Left lung (tissue), 10 donors: Measurements from ENCODE around the gene ENOX1. TPM values are rescaled to one million over a fixed set of nuclear protein-coding genes. Genes with fewer than 3 reads are reported as not detected.

Source experiments
- ATAC-seq: fragments of 200-7000 bp; cut with Tn5 transposase; one replicate; pipeline ENCODE4 v1.9.1; 2020; ENCODE audit warnings: moderate library complexity
- DNase-seq, 4 donors: peaks; one replicate each; pipeline ENCODE4 v3.0.0-alpha.2; 2013 to 2020
- H3K27ac ChIP-seq, 2 donors: fragments of 200-600 bp; sonication (generic) in 1 of 2; one replicate each; pipeline versions ENCODE4 v1.5.0 to v1.8.0; 2020 to 2021
- H3K27me3 ChIP-seq, 2 donors: fragments of 200-600 bp; sonication (generic) in 1 of 2; one replicate each; pipeline versions ENCODE4 v1.5.0 to v1.8.0; 2020 to 2021
- H3K36me3 ChIP-seq, 2 donors: fragments of 200-600 bp; sonication (generic) in 1 of 2; one replicate each; pipeline versions ENCODE4 v1.5.0 to v1.8.0; 2020 to 2021
- H3K4me1 ChIP-seq, 2 donors: fragments of 200-600 bp; one replicate each; pipeline ENCODE4 v1.8.0; 2021
- H3K4me3 ChIP-seq, 2 donors: fragments of 200-600 bp; sonication (generic) in 1 of 2; one replicate each; pipeline versions ENCODE4 v1.5.0 to v1.8.0; 2020 to 2021; ENCODE audit warnings: mild to moderate bottlenecking in 1 of 2
- H3K9me3 ChIP-seq, 2 donors: fragments of 200-600 bp; sonication (generic) in 1 of 2; one replicate each; pipeline versions ENCODE4 v1.5.0 to v1.8.0; 2020 to 2021
- intact Hi-C, 2 donors: fragments of 100-400 bp; cut with DNase I; formaldehyde crosslinking; loops; one replicate each; pipeline versions ENCODE4 v1.11.2 to v1.14.2; 2022
- polyA plus RNA-seq, 6 donors: library from polyadenylated mRNA; unstranded; fragments of 120-200 nt; gene quantifications; one replicate each; pipeline ENCODE4 v1.2.1, GENCODE V29; 2013; ENCODE audit not compliant: insufficient read length in 6 of 6
- total RNA-seq, 2 donors: library from RNA; stranded (reverse); fragmentation: NEBNext Ultra II Directional; extraction: Animal tissue kit (Norgen Biotek cat#: 25700); gene quantifications; one replicate each; pipeline ENCODE4 v1.2.1, GENCODE V29; 2021
- TF ChIP-seq, protein P1 (sequence below), 2 donors: fragments of 200-600 bp; sonication (generic) in 1 of 2; IDR thresholded peaks; one replicate each; pipeline versions ENCODE4 v1.5.0 to v1.8.0; 2021; ENCODE audit warnings: antibody characterized with exemption in 2 of 2
- donor health status: DM: no; HTN: yes; CAD: no.
- donor health status: DM: no; HTN: no; CAD: no.

The ENOX1 gene
- total and polyA plus RNA-seq, 8 donors, result 1.5 to 9.0 (median 6.8) TPM

DNA sequence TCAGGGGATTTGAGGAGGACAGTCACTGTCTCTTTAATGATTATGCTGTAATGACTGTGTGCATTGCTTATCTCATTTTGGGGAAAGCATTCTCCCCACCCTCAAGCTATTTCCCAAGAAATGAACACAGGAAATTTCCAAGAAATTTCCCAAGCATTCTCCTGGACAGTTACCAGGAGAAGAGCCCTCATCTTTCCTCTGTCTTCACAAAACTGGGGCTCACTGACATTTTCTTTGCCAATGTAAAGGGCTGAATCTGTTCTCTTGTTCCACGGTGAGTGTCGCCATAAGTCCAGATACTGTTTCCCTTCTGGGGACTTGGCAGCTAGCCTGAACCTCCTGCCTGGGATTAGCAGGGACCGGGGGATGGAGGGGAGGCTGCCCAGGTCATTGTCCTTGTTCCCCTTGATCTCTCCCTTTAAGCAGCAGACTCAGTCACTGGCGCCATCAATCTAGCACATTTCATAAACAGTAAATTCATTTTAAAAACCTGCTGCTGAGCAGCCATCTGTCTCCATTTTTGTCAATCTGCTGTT, 590.6 kb downstream of the ENOX1 start:
- H3K36me3 ChIP-seq, result no peaks in the 10 kb centered on the region
- no peak overlapping the region for H3K27ac ChIP-seq
- ATAC-seq (no peak), DNase-seq (peak in 2 of 4 donors; percentile 27 to 59)
- no peak overlapping the region for H3K4me3 ChIP-seq
- no peaks in the 10 kb centered on the region for H3K4me1 ChIP-seq
- H3K27me3 ChIP-seq, result no peaks in the 10 kb centered on the region
- TF ChIP-seq, protein P1, sequence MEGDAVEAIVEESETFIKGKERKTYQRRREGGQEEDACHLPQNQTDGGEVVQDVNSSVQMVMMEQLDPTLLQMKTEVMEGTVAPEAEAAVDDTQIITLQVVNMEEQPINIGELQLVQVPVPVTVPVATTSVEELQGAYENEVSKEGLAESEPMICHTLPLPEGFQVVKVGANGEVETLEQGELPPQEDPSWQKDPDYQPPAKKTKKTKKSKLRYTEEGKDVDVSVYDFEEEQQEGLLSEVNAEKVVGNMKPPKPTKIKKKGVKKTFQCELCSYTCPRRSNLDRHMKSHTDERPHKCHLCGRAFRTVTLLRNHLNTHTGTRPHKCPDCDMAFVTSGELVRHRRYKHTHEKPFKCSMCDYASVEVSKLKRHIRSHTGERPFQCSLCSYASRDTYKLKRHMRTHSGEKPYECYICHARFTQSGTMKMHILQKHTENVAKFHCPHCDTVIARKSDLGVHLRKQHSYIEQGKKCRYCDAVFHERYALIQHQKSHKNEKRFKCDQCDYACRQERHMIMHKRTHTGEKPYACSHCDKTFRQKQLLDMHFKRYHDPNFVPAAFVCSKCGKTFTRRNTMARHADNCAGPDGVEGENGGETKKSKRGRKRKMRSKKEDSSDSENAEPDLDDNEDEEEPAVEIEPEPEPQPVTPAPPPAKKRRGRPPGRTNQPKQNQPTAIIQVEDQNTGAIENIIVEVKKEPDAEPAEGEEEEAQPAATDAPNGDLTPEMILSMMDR (IDR thresholded peaks at IDR 0.05), result no peak
- intact Hi-C loops, result no loop called here
- no peaks in the 10 kb centered on the region for H3K9me3 ChIP-seq

DNA sequence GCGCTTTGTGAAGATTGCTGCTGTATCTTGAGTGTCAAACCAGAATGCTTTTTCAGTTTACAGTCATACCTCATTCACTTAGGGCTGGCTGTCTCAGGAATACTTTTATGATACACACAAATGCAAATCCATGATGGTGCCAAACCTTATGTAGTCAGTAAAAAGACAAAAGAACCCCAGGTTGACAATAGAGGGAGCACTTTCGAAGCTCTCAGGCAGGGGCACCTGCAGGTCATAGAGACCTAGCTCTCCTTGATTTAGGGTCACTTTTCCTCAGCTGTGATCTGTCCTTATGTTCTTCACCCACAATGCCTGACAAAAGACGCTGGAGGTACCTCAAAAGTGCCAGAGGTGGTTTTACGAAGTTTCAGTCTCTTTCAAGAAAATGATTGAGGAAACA, 591.2 kb downstream of the ENOX1 start:
- no peak overlapping the region for H3K4me3 ChIP-seq
- H3K9me3 ChIP-seq, result no peaks in the 10 kb centered on the region
- TF ChIP-seq, protein P1 (IDR thresholded peaks at IDR 0.05), result no peak
- intact Hi-C loops, result no loop called here
- no peaks in the 10 kb centered on the region for H3K4me1 ChIP-seq
- H3K27ac ChIP-seq, result no peak overlapping the region
- ATAC-seq, result no peak
- no peaks in the 10 kb centered on the region for H3K27me3 ChIP-seq
- DNase-seq, result no peak
- no peaks in the 10 kb centered on the region for H3K36me3 ChIP-seq

DNA sequence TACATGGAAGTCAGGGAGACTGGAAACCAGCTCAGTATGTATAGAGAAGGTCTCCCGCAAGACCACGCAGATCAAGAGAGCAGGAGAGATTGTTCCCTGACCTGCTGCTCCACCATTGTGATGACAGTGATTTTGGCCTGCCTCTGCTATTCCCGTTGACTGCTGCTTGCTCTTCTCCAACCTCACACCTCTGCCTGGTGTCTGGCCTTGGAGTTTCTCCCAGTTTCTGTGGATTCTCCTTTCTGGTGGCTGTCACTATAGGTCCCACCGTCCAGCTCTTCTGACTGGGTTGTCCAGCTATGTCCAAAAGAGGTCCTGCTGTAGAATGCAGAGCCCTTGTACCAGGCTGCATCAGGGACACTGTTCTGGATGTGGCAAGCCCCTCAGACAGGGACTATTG, 591.7 kb downstream of the ENOX1 start:
- intact Hi-C loops, result no loop called here
- H3K4me3 ChIP-seq, result no peak overlapping the region
- H3K27ac ChIP-seq, result no peak overlapping the region
- no peaks in the 10 kb centered on the region for H3K9me3 ChIP-seq
- TF ChIP-seq, protein P1 (IDR thresholded peaks at IDR 0.05), result no peak
- ATAC-seq, result no peak
- no peak for DNase-seq
- no peaks in the 10 kb centered on the region for H3K27me3 ChIP-seq
- no peaks in the 10 kb centered on the region for H3K4me1 ChIP-seq
- H3K36me3 ChIP-seq, result no peaks in the 10 kb centered on the region

DNA sequence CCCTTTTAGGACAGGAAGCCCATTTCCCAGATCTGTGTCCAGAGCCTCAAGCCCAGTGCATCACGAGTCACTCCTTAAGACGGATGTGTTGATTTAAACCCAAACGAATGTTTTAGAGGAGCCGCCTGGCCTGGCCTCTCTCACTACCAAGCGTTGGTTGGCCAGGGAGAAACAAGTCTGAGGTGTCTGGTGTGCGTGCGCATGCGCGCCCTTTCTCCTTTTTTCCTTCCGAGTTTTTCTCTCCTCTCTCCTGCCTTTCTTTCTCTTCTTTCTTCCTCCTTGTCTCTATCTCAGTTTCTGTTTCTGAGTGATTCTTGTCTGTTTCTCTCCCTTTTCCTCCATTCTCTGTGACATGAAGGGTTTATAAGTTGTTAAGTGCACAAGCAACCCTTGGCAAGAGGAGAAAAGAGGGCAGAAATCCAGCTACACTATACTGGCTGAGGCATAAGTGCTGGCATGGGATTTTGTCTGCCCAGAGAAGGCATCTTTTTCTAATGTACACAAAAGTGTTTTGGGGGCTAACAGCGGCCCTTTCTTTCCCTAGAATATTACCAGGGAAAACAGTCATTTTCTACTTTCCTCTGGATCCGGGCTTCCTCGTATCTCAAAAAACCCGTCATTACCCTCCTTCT, 592.9 kb downstream of the ENOX1 start:
- H3K4me1 ChIP-seq, result no peaks in the 10 kb centered on the region
- TF ChIP-seq, protein P1 (IDR thresholded peaks at IDR 0.05), result no peak
- DNase-seq, result no peak
- no peak overlapping the region for H3K27ac ChIP-seq
- no peak for ATAC-seq
- no peaks in the 10 kb centered on the region for H3K36me3 ChIP-seq
- no peak overlapping the region for H3K4me3 ChIP-seq
- H3K9me3 ChIP-seq, result no peaks in the 10 kb centered on the region
- no peaks in the 10 kb centered on the region for H3K27me3 ChIP-seq
- intact Hi-C loops, result no loop called here

DNA sequence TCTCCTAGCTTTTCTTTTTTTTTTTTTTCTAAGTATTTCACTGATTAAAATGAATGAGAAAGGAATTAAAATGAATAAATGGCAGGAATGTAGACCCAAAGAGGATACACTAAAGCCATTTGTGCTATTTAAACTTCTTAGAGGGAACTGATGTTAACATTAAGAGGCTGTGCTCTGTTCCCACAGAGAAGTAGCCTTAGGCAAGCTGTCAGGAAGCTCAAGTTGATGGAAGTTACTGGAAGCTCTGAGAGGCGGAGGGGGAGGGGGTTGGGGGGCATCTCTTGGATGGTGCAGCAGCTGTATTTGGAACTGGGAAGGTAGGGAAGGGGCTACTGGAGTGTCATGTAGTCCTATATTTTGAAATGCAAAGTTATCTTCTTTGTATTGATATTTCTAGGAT, 595.2 kb downstream of the ENOX1 start:
- intact Hi-C loops, result no loop called here
- DNase-seq (no peak), ATAC-seq (no peak)
- Histone ChIP-seq H3K4me3 (no peak overlapping the region), H3K9me3 (no peaks in the 10 kb centered on the region), H3K36me3 (no peaks in the 10 kb centered on the region), H3K4me1 (no peaks in the 10 kb centered on the region), H3K27me3 (no peaks in the 10 kb centered on the region), H3K27ac (no peak overlapping the region)
- TF ChIP-seq, protein P1 (IDR thresholded peaks at IDR 0.05), result no peak
